GM12878 (cell line): ENCODE measurements around the gene KMO. TPM values are rescaled to one million over a fixed set of nuclear protein-coding genes. Genes with fewer than 3 reads are reported as not detected.

Experiments
- ATAC-seq: fragments of 200-7000 bp; cut with Tn5 transposase; 3 replicates; pipeline ENCODE4 v1.9.1; 2020; ENCODE audit warnings: mild to moderate bottlenecking, moderate library complexity
- BruUV-seq: library from RNA; stranded (reverse); fragments of 400-500 nt; replicated peaks from 2 replicates; lab custom pipeline; 2021; lab: Mats Ljungman, UMichigan
- CTCF ChIA-PET: fragments of 300-600 bp; sonication (Branson Sonifier 250); formaldehyde crosslinking; extraction: SDS; loops from one replicate; lab custom pipeline; 2021; ENCODE audit warnings: inconsistent platforms; lab: Yijun Ruan, JAX
- POLR2A ChIA-PET: fragments of 350-600 bp; formaldehyde crosslinking; extraction: SDS; loops from one replicate; lab custom pipeline; 2021; ENCODE audit warnings: inconsistent platforms; lab: Charles Lee
- RAD21 ChIA-PET: fragments of 300-600 bp; sonication (Branson Sonifier 250); formaldehyde crosslinking; loops from one replicate; lab custom pipeline; 2023; ENCODE audit warnings: antibody characterized with exemption; ENCODE audit not compliant: unreplicated experiment; lab: Charles Lee
- SMC1A ChIA-PET: fragments of 300-600 bp; sonication (Branson Sonifier 250); formaldehyde crosslinking; loops from one replicate; lab custom pipeline; 2023; ENCODE audit not compliant: unreplicated experiment, uncharacterized antibody; lab: Charles Lee
- DNase-seq: peaks from one replicate; pipeline ENCODE4 v3.0.0-alpha.2; 2011; ENCODE audit warnings: low read depth, low spot score
- FAIRE-seq: peaks from 3 replicates; lab custom pipeline; 2011; peaks lifted over from hg19 to GRCh38; lab: Jason Lieb, UNC
- H2AFZ ChIP-seq: 2 replicates; pipeline ENCODE4 v1.6.0; 2011; ENCODE audit warnings: low read depth, low read length, control low read depth; ENCODE audit not compliant: control insufficient read depth
- H3K27ac ChIP-seq: 2 replicates; pipeline ENCODE4 v1.5.1; 2011; ENCODE audit warnings: control low read depth; ENCODE audit not compliant: control insufficient read depth, insufficient read depth
- H3K27me3 ChIP-seq, 2 experiments: replicated peaks in 1 of 2; 2 replicates each; pipeline versions ENCODE4 v1.6.0 to v1.6.1; 2011; ENCODE audit warnings: low read length in 1 of 2; ENCODE audit not compliant: control insufficient read depth in 2 of 2, insufficient read depth in 2 of 2
- H3K36me3 ChIP-seq, 2 experiments: 2 replicates each; pipeline ENCODE4 v1.5.1; 2011; ENCODE audit warnings: low read length in 1 of 2; ENCODE audit not compliant: control insufficient read depth in 2 of 2, insufficient read depth in 2 of 2
- H3K4me1 ChIP-seq: 2 replicates; pipeline ENCODE4 v1.6.1; 2011; ENCODE audit warnings: mild to moderate bottlenecking, low read length, moderate library complexity, mixed read lengths; ENCODE audit not compliant: control insufficient read depth, insufficient read depth
- H3K4me2 ChIP-seq: 2 replicates; pipeline ENCODE4 v1.6.0; 2011; ENCODE audit warnings: control low read depth; ENCODE audit not compliant: control insufficient read depth, insufficient read depth
- H3K4me3 ChIP-seq: fragments of 200-600 bp; sonication (generic); 2 replicates; pipeline ENCODE4 v1.5.1; 2016
- H3K79me2 ChIP-seq: 2 replicates; pipeline ENCODE4 v1.6.0; 2011; ENCODE audit warnings: low read length; ENCODE audit not compliant: control insufficient read depth, insufficient read depth
- H3K9ac ChIP-seq: 2 replicates; pipeline ENCODE4 v1.8.0; 2011; ENCODE audit warnings: low read length, control low read depth, mixed read lengths; ENCODE audit not compliant: control insufficient read depth, insufficient read depth
- H3K9me3 ChIP-seq: replicated peaks from 3 replicates; pipeline ENCODE4 v1.5.1; 2011; ENCODE audit warnings: mild to moderate bottlenecking, low read length; ENCODE audit not compliant: control insufficient read depth, insufficient read depth
- H4K20me1 ChIP-seq: 2 replicates; pipeline ENCODE4 v1.6.0; 2011; ENCODE audit not compliant: control insufficient read depth, insufficient read depth
- CBFB ChIP-seq: IDR thresholded peaks from 2 replicates; pipeline ENCODE4 v1.6.1; 2016; ENCODE audit warnings: antibody characterized with exemption, low read depth
- CUX1 ChIP-seq: IDR thresholded peaks from 2 replicates; pipeline ENCODE4 v1.6.1; 2012; ENCODE audit warnings: improper control_type of control experiment, low read depth, low read length; ENCODE audit not compliant: insufficient replicate concordance
- MTA2 ChIP-seq: fragments of 450-650 bp; IDR thresholded peaks from 2 replicates; pipeline ENCODE4 v1.6.1; 2016; ENCODE audit warnings: low read depth, mild to moderate bottlenecking, moderate library complexity
- NFIC ChIP-seq: IDR thresholded peaks from 2 replicates; pipeline ENCODE4 v1.6.1; 2012; ENCODE audit warnings: low read depth, mild to moderate bottlenecking, inconsistent platforms, low read length, moderate library complexity
- SMC3 ChIP-seq: IDR thresholded peaks from 2 replicates; pipeline ENCODE4 v1.6.1; 2011; ENCODE audit warnings: low read length, improper control_type of control experiment, borderline replicate concordance
- SPI1 ChIP-seq: IDR thresholded peaks from 2 replicates; pipeline ENCODE4 v1.6.1; 2011; ENCODE audit warnings: low read depth, mild to moderate bottlenecking, low read length, moderate library complexity, borderline replicate concordance; ENCODE audit not compliant: insufficient read depth
- TBL1XR1 ChIP-seq: IDR thresholded peaks from 2 replicates; pipeline ENCODE4 v1.6.1; 2012; ENCODE audit warnings: low read depth, low read length, improper control_type of control experiment
- ZNF24 ChIP-seq: fragments of 450-650 bp; IDR thresholded peaks from 2 replicates; pipeline ENCODE4 v1.6.1; 2017; ENCODE audit warnings: antibody characterized with exemption, mild to moderate bottlenecking
- WGBS: methylation state at CpG from one replicate; pipeline ENCODE4 v1.1.6; 2016; ENCODE audit warnings: low lambda C conversion rate; ENCODE audit not compliant: insufficient replicate concordance, insufficient coverage; ENCODE audit errors: missing lambda C conversion rate; 5-methylcytosine and 5-hydroxymethylcytosine counted together
- in situ Hi-C: fragments of 300-500 bp; cut with MboI; formaldehyde crosslinking; loops from 9 replicates; pipeline ENCODE4 v1.14.3; 2018; ENCODE audit warnings: mixed read lengths
- intact Hi-C: fragments of 100-400 bp; cut with micrococcal nuclease; formaldehyde crosslinking; loops from one replicate; pipeline ENCODE4 v1.14.2; 2022; ENCODE audit not compliant: unreplicated experiment
- polyA plus RNA-seq, 11 experiments: library from polyadenylated mRNA; depleted of rRNA in 4 of 11; unstranded in 6 of 11; stranded (reverse) in 5 of 11; fragments of >200 nt; fragmentation: Nextera tagmentation in 4 of 11; fragmentation: Illumina TruSeq in 1 of 11; extraction: Ambion mirVana in 4 of 11; extraction: Trizol in 1 of 11; gene quantifications; 1 replicate in 1 of 11; 2 replicates in 10 of 11; pipeline versions ENCODE4 v1.2.1 to v1.2.3, GENCODE V29; 2011 to 2016; ENCODE audit warnings: inconsistent platforms in 2 of 11, missing spikeins in 2 of 11, low read depth in 1 of 11
- total RNA-seq, 4 experiments: library from RNA; depleted of rRNA in 3 of 4; stranded (reverse); fragments of >200 nt in 3 of 4; fragmentation: Illumina TruSeq in 1 of 4; extraction: Trizol in 1 of 4; gene quantifications; 2 replicates each; pipeline versions ENCODE4 v1.2.1 to v1.2.3, GENCODE V29; 2013 to 2021
- TF ChIP-seq, protein P1 (sequence below): fragments of 450-650 bp; IDR thresholded peaks from 2 replicates; pipeline ENCODE4 v1.6.1; 2017; ENCODE audit warnings: low read depth, mild to moderate bottlenecking, moderate library complexity
- TF ChIP-seq, protein P2 (sequence below): fragments of 450-650 bp; IDR thresholded peaks from 2 replicates; pipeline ENCODE4 v1.6.1; 2017; ENCODE audit warnings: mild to moderate bottlenecking, low read depth, inconsistent platforms; ENCODE audit not compliant: poor library complexity, severe bottlenecking
- TF ChIP-seq, protein P3 (sequence below): fragments of 450-650 bp; IDR thresholded peaks from 2 replicates; pipeline ENCODE4 v1.6.1; 2016; ENCODE audit warnings: mild to moderate bottlenecking
- TF ChIP-seq, protein P4 (sequence below): IDR thresholded peaks from 2 replicates; pipeline ENCODE4 v1.6.1; 2011; ENCODE audit warnings: borderline replicate concordance, low read depth, mild to moderate bottlenecking, moderate library complexity, low read length; ENCODE audit not compliant: insufficient read depth, poor library complexity, severe bottlenecking

Gene KMO
- total and polyA plus RNA-seq, 10 of the 15 experiments (the other 5 are each of a cell fraction or from before 2014, with no cell fraction given) = 0.68 to 5.9 (median 1.5) TPM

GRCh38 chr1:241513378-241513777 is 18.8 kb upstream of the KMO start:
- H3K27ac ChIP-seq = no peak overlapping the region
- 84% methylated on average over 5 of the region's 5 CpGs for WGBS
- RAD21 ChIA-PET = no interaction called here
- peaks cover under 1 to 5% of the 10 kb centered on the region in 2 experiments for H3K36me3 ChIP-seq
- H3K9ac ChIP-seq = no peak overlapping the region
- H3K79me2 ChIP-seq = peaks cover 32% of the 10 kb centered on the region
- POLR2A ChIA-PET = no interaction called here
- ATAC-seq (peak; percentile 51; the same call in 1 of the 3 replicates), DNase-seq (no peak), FAIRE-seq (no peak)
- no TSS peak for BruUV-seq
- no peak overlapping the region for H2AFZ ChIP-seq
- in situ Hi-C loops = no loop called here
- CTCF ChIA-PET = interaction anchor here (1.2 to 2.4 kb wide), 3 partner anchors 10 to 625 kb away, joined by 3 to 5 read pairs (median 4); no protein-coding TSS in a partner anchor
- SMC1A ChIA-PET = interaction anchor here (1.2 kb wide), 1 partner anchor 15 kb away, joined by 3 read pairs; no protein-coding TSS in a partner anchor
- H3K9me3 ChIP-seq = no peaks in the 10 kb centered on the region
- H3K4me2 ChIP-seq = no peak overlapping the region
- H4K20me1 ChIP-seq = no peaks in the 10 kb centered on the region
- H3K27me3 ChIP-seq = no peaks in the 10 kb centered on the region
- intact Hi-C loops = no loop called here
- peaks cover 3% of the 10 kb centered on the region; the same call in 1 of the 2 replicates for H3K4me1 ChIP-seq
- H3K4me3 ChIP-seq = no peak overlapping the region
- peak; percentile 93 for TF ChIP-seq ZNF24
- TF ChIP-seq NFIC = no peak
- no peak for TF ChIP-seq MTA2
- TF ChIP-seq, protein P1, sequence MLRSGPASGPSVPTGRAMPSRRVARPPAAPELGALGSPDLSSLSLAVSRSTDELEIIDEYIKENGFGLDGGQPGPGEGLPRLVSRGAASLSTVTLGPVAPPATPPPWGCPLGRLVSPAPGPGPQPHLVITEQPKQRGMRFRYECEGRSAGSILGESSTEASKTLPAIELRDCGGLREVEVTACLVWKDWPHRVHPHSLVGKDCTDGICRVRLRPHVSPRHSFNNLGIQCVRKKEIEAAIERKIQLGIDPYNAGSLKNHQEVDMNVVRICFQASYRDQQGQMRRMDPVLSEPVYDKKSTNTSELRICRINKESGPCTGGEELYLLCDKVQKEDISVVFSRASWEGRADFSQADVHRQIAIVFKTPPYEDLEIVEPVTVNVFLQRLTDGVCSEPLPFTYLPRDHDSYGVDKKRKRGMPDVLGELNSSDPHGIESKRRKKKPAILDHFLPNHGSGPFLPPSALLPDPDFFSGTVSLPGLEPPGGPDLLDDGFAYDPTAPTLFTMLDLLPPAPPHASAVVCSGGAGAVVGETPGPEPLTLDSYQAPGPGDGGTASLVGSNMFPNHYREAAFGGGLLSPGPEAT = no peak
- TF ChIP-seq, protein P2, sequence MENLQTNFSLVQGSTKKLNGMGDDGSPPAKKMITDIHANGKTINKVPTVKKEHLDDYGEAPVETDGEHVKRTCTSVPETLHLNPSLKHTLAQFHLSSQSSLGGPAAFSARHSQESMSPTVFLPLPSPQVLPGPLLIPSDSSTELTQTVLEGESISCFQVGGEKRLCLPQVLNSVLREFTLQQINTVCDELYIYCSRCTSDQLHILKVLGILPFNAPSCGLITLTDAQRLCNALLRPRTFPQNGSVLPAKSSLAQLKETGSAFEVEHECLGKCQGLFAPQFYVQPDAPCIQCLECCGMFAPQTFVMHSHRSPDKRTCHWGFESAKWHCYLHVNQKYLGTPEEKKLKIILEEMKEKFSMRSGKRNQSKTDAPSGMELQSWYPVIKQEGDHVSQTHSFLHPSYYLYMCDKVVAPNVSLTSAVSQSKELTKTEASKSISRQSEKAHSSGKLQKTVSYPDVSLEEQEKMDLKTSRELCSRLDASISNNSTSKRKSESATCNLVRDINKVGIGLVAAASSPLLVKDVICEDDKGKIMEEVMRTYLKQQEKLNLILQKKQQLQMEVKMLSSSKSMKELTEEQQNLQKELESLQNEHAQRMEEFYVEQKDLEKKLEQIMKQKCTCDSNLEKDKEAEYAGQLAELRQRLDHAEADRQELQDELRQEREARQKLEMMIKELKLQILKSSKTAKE = no peak
- TF ChIP-seq, protein P3, sequence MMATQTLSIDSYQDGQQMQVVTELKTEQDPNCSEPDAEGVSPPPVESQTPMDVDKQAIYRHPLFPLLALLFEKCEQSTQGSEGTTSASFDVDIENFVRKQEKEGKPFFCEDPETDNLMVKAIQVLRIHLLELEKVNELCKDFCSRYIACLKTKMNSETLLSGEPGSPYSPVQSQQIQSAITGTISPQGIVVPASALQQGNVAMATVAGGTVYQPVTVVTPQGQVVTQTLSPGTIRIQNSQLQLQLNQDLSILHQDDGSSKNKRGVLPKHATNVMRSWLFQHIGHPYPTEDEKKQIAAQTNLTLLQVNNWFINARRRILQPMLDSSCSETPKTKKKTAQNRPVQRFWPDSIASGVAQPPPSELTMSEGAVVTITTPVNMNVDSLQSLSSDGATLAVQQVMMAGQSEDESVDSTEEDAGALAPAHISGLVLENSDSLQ = no peak
- TF ChIP-seq SPI1 = peak; percentile 59; the same call in 1 of the 2 replicates
- TF ChIP-seq, protein P4, sequence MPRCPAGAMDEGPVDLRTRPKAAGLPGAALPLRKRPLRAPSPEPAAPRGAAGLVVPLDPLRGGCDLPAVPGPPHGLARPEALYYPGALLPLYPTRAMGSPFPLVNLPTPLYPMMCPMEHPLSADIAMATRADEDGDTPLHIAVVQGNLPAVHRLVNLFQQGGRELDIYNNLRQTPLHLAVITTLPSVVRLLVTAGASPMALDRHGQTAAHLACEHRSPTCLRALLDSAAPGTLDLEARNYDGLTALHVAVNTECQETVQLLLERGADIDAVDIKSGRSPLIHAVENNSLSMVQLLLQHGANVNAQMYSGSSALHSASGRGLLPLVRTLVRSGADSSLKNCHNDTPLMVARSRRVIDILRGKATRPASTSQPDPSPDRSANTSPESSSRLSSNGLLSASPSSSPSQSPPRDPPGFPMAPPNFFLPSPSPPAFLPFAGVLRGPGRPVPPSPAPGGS = no peak
- TF ChIP-seq TBL1XR1 = no peak
- TF ChIP-seq SMC3 = no peak
- no peak for TF ChIP-seq CUX1
- TF ChIP-seq CBFB = no peak
